Measurements from ENCODE around the gene GLDC. TPM values are rescaled to one million over a fixed set of nuclear protein-coding genes. Genes with fewer than 3 reads are reported as not detected.
A peak's percentile ranks its signal among the peaks of the same experiment; 100 is the strongest.

The GLDC gene
- total and polyA plus RNA-seq, 10 of the 15 experiments (the other 5 are each of a cell fraction or from before 2014, with no cell fraction given): 33.1 to 165 (median 114) TPM

- TF ChIP-seq TAF1 (IDR thresholded peaks at IDR 0.05; ENCODE audit: borderline replicate concordance, low read depth, low read length): peak; percentile 67; the same call in 1 of the 2 replicates
- TF ChIP-seq RUNX3 (IDR thresholded peaks at IDR 0.05; ENCODE audit: low read length): peak; percentile 90
- TF ChIP-seq POLR2AphosphoS2 (IDR thresholded peaks at IDR 0.05; ENCODE audit: low read depth, low read length): no peak
- 0 out of 4 replicates have a peak, but pooled peaks of 1 of the 2 experiments have one; percentile 21 for TF ChIP-seq ETV6 (conservative IDR thresholded peaks at IDR 0.05 in 1 of 2, IDR thresholded peaks at IDR 0.05 in 1 of 2; ENCODE audit: borderline replicate concordance in 1 of 2, low read depth in 1 of 2)
- 0 out of 2 replicates have a peak, but pooled peaks have one; percentile 21 for TF ChIP-seq MTA2 (IDR thresholded peaks at IDR 0.05; ENCODE audit: low read depth)
- peak; percentile 71 for TF ChIP-seq NFYB (IDR thresholded peaks at IDR 0.05; ENCODE audit: insufficient read depth, low read depth, low read length)
- TF ChIP-seq IKZF1 (conservative IDR thresholded peaks at IDR 0.05): peak; percentile 49; the same call in 1 of the 2 replicates
- TF ChIP-seq GATAD2B (conservative IDR thresholded peaks at IDR 0.05; ENCODE audit: low read depth): 0 out of 2 replicates have a peak, but pooled peaks have one; percentile 40
- peak; percentile 30 to 33; a peak in 1 of 4 replicates for TF ChIP-seq EP300 (IDR thresholded peaks at IDR 0.05; ENCODE audit: borderline replicate concordance in 1 of 2, control insufficient read depth in 1 of 2, low read depth in 2 of 2, low read length in 2 of 2)
- no peak for TF ChIP-seq PAX5 (IDR thresholded peaks at IDR 0.05; ENCODE audit: borderline replicate concordance, low read depth, low read length)
- TF ChIP-seq ASH2L (IDR thresholded peaks at IDR 0.05; ENCODE audit: borderline replicate concordance, low read depth): no peak
- peak; percentile 43; the same call in 1 of the 2 replicates for TF ChIP-seq CREM (IDR thresholded peaks at IDR 0.05; ENCODE audit: low read depth)
- TF ChIP-seq BHLHE40 (IDR thresholded peaks at IDR 0.05; ENCODE audit: borderline replicate concordance in 1 of 2, low read depth in 2 of 2, low read length in 1 of 2): peak; percentile 66 to 78; a peak in 3 of 4 replicates
- TF ChIP-seq, protein P1, sequence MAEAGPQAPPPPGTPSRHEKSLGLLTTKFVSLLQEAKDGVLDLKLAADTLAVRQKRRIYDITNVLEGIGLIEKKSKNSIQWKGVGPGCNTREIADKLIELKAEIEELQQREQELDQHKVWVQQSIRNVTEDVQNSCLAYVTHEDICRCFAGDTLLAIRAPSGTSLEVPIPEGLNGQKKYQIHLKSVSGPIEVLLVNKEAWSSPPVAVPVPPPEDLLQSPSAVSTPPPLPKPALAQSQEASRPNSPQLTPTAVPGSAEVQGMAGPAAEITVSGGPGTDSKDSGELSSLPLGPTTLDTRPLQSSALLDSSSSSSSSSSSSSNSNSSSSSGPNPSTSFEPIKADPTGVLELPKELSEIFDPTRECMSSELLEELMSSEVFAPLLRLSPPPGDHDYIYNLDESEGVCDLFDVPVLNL (IDR thresholded peaks at IDR 0.05; ENCODE audit: low read depth, low read length): no peak
These were observed 14.9 kb downstream of the GLDC start (continued) for GRCh38 chr9:6630502-6631206.

Measured in GM12878 (cell line).